Activated T-cell treated with anti-CD3 and anti-CD28 coated beads for 48 hours (primary cell): Measurements from ENCODE around the gene CDCA8.

Source experiments
- DNase-seq: peaks from one replicate; pipeline ENCODE4 v3.0.0-alpha.2; 2020; ENCODE audit warnings: low read depth

Gene CDCA8

DNA sequence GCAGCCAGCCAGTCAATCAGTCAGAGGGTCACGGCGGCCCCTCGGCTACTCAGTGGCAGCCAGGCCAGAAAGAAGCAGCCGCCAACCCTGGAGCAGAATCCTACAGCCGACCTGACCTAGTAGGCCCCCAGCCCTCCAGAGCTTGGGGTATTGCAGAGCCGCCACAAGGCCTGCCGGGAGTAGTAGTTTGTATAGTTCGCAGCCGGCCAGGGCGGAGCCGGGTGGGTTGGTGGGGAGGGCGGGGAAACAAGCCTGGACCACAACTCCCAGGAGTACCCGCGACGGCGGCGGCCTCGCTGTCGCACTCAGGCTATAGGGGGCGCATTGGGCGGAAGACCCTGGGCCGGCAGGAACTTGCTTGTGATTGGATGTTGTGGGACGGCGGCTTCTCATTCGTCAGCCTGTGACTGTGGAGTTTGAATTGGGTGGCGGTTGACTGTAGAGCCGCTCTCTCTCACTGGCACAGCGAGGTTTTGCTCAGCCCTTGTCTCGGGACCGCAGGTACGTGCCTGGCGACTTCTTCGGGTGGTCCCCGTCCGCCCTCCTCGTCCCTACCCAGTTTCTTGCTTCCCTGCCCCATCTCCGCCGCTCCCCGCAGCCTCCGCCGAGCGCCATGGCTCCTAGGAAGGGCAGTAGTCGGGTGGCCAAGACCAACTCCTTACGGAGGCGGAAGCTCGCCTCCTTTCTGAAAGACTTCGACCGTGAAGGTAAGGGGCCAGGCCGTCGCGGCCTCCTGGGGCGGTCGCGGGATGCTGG, at the start of gene CDCA8:
TSS of gene CDCA8 (plus strand) at position 439 of the 756 bp plus-strand sequence. CDS start at position 614, 175 bp downstream.
- DNase-seq, result peak; percentile 99

DNA sequence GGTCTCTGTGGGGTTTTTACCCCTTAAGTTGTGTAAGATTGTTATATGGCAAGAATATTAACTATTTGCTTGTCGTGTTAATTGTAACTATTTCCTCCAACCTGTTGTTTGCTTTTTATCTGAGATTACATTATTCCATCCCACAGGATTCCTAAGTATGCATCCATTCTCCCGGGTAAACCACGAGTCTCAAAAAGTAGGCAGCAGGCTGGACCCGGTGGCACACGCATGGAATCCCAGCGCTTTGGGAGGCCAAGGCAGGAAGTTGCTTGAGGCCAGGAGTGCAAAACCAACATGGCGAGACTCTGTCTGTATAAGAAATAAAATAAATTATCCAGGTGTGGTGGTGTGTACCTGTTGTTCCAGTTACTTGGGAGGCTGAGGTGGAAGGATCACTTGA, 45.0 kb upstream of the CDCA8 start:
- no peak for DNase-seq

- DNase-seq, result no peak
Measured at GRCh38 chr1:37650173-37650572, 42.1 kb upstream of the CDCA8 start.

- no peak for DNase-seq
Measured at GRCh38 chr1:37650721-37651120, 41.6 kb upstream of the CDCA8 start.

- DNase-seq, result no peak
Measured at GRCh38 chr1:37651803-37652202, 40.5 kb upstream of the CDCA8 start.

GRCh38 chr1:37652976-37653375, 39.3 kb upstream of the CDCA8 start:
- DNase-seq, result no peak

DNA sequence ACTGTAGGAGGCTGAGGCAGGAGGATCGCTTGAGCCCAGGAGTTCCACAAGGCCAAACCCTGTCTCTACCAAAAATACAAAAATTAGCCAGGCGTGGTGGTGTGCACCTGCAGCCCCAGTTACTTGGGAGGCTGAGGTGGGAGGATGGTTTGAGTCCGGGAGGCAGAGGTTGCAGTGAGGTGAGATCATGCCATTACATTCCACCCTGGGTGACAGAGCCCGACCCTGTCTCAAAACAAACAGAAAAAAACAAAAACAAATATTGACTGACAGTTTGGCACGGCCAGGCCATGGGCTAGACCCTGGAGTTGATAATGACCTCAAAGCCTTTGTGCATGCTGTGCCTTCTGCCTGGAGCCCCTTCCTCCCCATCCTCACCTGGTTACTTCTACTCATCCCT, 38.4 kb upstream of the CDCA8 start:
- DNase-seq, result no peak

- DNase-seq, result no peak
Measured at GRCh38 chr1:37655274-37655673, 37.0 kb upstream of the CDCA8 start.

- no peak for DNase-seq
Measured at GRCh38 chr1:37656026-37656425, 36.3 kb upstream of the CDCA8 start.

- DNase-seq, result no peak
Measured at GRCh38 chr1:37656881-37657280, 35.4 kb upstream of the CDCA8 start.

DNA sequence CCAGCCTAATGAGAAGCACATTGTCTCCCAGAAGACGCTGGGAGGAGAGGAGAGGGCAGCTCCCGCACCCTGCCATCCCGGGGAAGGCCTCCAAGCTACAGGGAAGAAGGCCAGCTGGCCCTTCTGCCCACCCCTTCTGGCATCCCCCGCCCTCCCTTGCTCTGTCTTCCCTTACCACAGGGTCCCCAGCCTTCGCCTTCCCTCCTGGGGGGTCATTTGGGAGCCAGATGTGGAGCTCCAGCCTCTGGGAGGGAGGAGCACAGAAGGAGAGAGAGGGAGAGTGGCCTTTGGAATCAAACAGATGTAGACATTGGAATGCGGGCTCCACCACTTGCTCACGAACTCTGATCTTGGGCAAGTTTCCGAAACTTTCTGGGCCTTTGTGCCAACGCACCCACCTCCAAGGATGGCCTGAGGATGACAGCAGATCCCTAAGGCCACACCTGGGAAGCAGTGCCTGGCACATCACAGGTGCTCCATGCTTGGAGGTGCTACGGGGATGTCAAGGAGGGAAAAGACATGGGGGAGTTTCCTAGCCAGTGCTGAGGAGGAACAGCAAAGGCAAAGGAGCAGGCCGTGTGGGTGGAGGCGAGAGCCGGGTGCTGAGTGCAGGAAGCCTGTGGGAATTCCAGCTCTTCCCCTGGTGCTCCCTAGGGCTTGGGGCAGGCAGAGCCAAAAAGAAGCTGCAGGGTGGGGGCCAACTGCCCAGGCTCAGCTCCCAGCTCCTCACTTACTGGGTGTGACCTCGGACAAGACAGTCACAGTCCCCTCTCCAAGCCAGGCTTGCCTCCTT, 34.5 kb upstream of the CDCA8 start:
- DNase-seq, result no peak

DNA sequence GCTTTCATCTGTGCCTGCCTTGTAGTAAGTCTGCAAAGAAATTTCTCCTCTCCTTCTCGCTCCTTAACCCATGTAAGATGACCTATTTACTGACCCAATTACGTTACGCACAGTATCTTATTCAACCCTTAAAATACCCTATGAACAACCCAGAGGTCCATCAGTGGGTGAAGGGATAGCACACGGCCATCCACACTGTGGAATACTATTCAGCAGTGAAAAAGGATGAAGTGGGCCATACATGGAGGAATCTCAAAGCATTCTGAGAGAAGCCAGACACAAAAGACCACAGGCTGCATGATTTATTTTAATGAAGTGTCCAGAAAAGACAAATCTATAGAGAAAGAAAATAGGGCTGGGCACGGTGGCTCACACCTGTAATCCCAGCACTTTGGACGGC, 33.8 kb upstream of the CDCA8 start:
- no peak for DNase-seq

GRCh38 chr1:37660664-37661063, 31.7 kb upstream of the CDCA8 start:
- no peak for DNase-seq

DNA sequence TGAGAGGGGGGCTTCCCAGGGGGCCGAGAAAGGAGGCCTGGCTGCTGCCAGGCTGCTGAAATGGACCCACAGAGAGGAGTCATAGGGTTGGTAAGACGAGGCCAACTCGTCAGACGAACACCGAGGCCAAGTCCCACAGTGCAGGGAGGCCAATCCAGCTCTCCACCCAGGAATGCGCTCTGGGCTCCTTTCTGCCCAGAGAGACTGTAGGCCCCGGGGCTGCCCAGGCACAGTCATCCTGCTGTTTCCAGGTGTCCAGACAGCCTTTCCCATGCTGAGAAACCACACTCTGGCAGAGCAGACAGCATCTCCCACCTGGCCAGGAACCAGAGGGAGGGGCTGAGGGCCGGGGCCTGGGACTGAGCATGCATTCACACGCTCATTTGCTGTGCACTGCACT, 30.9 kb upstream of the CDCA8 start:
- DNase-seq, result no peak

GRCh38 chr1:37662031-37662755, 30.1 kb upstream of the CDCA8 start:
- no peak for DNase-seq

- no peak for DNase-seq
Measured at GRCh38 chr1:37663426-37664000, 28.8 kb upstream of the CDCA8 start.

- no peak for DNase-seq
Measured at GRCh38 chr1:37666241-37666867, 26.0 kb upstream of the CDCA8 start.

DNA sequence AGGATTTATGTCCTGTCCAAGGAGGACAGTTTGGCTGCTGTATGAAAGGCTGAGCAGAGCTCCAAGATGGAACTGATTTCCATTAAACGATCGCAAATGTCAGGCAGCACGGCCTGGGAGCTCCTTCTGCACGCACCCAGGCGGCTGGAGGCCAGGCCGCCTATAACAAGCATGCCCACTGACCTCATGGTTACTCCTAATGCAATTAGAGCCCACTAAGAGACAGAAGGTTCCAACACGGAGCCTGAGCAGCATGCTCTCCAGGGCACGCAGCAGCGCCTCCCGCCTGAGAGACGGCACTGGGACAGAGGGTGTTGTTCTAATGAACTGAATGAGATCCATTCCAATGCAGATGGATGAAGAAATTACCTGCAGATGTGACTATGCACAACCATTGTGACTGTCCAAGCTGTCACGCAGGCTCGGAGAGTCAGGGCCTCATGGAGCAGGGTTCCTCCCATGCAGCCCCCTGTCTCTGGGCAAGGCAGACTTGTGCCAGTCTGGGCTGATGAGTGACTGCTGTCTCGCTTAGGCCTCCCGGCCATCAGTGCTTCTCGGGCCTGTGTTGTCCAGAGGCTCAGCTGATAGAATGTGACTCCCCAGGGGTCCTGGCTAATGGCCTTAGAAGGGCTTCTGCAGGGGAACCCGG, 25.2 kb upstream of the CDCA8 start:
- no peak for DNase-seq

DNA sequence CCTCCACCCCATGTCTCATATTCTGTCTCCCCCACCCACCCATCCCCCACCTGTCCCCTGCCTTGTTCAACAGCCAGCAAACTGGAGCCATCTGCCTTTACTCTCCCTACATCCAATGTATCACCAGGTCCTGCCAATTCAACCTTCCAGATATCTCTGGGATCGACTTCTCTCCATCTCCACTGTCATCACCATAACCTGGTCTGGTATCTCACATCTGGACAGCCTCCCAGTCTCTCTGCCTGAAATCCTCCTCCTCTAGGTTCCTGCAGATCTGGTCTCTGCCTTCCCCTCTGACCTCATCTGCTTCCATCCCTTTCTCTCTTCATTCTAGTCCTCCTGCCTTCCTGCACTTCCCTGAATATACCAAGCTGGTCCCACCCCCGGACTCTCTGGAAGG, 22.2 kb upstream of the CDCA8 start:
- no peak for DNase-seq

DNA sequence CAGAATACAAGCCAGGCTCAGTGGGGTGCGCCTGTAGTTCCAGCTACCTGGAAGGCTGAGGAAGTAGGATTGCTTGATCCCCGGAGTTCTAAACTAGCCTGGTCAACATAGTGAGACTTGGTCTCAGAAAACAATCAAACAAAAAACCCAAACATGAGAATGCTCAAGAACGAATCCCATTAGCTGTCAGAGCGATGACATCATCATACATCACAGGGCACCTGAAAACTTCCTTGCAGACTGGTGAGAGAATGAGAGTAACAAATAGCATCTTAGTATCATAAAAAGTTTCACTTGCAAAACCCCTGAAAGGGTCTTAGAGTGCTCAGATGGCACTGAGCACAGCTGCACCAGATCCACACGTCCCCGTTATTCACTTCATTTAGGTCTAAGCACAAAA, 21.1 kb upstream of the CDCA8 start:
- no peak for DNase-seq

- no peak for DNase-seq
Measured at GRCh38 chr1:37672136-37672870, 20.0 kb upstream of the CDCA8 start.
